ENCODE data around the gene GTF2F1. TPM values are rescaled to one million over a fixed set of nuclear protein-coding genes. Genes with fewer than 3 reads are reported as not detected.
"Not testable (repeated sequence)": the region's sequence is repeated elsewhere in the genome, so short reads cannot be mapped to it uniquely, and the experiment has no call there.

The GTF2F1 gene
- 44.7 TPM for total RNA-seq

DNA sequence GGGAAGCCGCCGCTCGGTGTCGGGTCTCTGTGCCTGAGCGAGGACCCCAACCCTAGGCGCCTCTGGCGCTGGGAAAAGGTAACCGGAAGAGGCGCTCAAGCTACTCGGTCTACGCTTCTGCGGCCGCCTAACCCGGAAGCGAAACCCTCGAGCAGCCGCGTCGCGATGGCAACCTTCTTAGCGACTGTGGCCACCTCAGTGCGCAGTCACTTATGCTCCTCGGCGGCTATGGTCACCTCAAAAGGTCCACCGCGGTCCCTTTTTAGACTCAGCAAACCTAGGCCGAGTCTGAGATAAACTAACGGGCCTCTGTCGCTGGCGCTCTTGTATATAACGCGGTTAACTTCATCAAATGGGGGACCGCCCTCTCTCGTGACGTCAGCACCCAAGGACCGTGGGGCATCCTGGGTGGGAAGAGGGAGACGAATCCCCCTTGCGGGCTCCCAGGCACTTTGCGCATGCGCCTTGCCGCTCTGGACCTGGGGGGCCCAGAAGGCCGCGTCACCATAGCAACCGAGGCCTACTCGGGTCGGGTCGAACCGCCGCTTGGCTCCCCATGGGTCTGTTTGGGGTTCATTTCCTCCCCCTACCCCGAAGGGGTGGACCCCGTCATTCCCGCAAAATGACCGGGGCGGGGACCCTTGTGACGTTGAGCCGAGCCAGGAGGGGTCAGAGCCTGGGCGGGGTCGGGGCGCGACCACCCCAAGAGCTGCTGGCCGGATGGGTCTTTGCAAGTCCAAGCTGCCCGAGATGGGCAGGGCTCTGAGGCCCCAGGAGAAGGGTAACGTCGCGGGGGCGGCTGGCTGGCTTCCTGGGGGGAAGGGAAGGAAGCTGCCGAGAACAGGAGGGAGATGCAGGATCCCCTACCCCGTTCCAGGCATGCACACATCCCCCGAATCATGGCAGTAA lies at the start of gene GTF2F1:
Gene GTF2F1 (minus strand): TSS at position 91 of the 909 bp plus-strand sequence. CDS start 169 bp downstream, outside the sequence.
- intact Hi-C loops (cut with DNase I): no loop called here
- DNase-seq (ENCODE audit: low spot score) (peak; percentile 99), ATAC-seq (peak; percentile 98)

DNA sequence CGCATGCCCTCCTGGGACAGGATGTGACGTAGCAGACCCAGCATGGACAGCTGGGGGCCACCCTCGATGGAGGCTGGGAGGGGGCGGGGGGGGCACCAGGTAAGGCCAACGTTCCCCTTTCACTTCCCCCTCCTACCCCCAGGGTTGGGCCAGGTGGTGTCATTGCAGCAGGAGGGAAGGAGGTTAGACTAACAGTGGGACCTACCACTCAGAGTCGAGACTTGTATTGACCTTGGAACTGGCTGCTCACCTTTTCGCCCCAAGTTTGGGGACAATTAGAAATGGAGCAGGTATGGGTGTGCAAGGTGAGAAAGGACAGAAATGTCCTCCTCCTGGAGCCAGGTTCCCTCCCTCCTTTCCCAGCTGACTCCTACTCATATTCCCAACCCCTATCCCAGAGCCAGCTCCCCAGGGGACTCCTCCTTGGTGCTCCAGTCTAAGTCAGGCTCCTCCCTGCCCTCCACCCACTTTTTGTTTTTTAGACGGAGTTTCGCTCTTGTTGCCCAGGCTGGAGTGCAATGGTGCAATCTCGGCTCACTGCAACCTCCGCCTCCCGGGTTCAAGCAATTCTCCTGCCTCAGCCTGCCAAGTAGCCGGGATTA lies 49.2 kb upstream of the GTF2F1 start:
- intact Hi-C loops (cut with DNase I): no loop called here
- DNase-seq (ENCODE audit: low spot score): no peak
- ATAC-seq: no peak

DNA sequence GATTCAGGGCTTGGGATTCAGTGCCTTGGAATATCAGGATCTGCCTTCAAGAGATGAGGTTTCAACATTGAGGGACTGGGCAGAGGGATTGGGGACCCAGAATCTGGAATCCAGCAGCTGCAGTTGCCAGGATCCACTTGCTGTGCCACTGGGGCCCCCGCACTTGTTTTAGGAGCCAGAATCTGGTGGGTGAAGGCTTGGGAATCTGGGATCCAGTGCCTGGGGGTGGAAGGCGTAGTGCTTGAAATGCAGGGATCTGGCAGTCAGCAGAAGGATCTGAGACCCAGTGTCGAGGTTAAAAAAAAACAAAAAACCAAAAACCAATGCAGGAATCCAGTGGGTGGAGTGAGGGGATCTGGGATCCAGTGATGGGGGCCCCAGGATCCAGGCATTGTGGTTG lies 47.9 kb upstream of the GTF2F1 start:
- ATAC-seq (no peak), DNase-seq (ENCODE audit: low spot score) (no peak)
- intact Hi-C loops (cut with DNase I): no loop called here

DNA sequence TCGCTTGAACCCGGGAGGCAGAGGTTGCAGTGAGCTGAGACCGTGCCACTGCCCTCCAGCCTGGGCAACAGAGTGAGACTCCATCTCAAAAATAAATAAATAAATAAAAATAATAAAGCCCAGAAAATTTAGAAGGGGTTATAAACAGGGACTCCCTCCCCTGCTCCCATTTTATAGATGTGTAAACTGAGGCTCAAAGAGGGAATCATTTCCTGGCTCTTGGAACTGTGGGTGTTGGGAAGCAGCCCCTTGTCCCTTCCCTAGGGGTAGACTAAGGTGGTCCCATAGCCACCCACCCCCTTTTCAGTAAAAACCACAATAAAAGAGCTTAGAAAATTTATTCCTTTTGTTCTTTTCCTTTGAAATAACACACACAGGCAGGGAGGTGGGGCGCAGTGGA lies 46.8 kb upstream of the GTF2F1 start:
- ATAC-seq: no peak

DNA sequence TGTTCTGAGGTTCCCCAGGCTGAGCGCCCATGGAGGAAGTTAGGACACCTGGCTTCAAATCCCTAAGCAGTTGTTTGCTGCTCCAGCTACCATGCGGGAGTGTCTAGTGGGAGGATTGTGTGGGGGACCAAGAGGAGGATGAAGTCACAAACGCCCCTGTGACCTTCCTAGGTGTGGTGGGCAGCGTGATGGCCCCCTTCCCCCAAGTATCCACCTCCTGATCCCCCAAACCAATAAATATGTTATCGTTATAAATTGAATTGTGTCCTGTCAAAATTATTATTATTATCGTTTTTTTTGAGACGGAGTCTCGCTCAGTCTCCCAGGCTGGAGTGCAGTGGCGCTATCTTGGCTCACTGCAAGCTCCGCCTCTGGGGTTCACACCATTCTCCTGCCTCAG lies 40.7 kb upstream of the GTF2F1 start, which contains the start of gene SLC25A41:
Gene SLC25A41 (minus strand): TSS at position 101 of the 400 bp plus-strand sequence. CDS start 70 bp downstream, at position 31.
- intact Hi-C loops (cut with DNase I): no loop called here
- no peak for ATAC-seq

More for the DNA sequence above, 46.8 kb upstream of the GTF2F1 start:
- no peak for DNase-seq (ENCODE audit: low spot score)
- intact Hi-C loops (cut with DNase I): no loop called here

GRCh38 chr19:6433165-6433564 lies 40.2 kb upstream of the GTF2F1 start:
- intact Hi-C loops (cut with DNase I): no loop called here
- ATAC-seq: no peak
- no peak for DNase-seq (ENCODE audit: low spot score)

More for the DNA sequence above, 40.7 kb upstream of the GTF2F1 start, which contains the start of gene SLC25A41:
- no peak for DNase-seq (ENCODE audit: low spot score)

DNA sequence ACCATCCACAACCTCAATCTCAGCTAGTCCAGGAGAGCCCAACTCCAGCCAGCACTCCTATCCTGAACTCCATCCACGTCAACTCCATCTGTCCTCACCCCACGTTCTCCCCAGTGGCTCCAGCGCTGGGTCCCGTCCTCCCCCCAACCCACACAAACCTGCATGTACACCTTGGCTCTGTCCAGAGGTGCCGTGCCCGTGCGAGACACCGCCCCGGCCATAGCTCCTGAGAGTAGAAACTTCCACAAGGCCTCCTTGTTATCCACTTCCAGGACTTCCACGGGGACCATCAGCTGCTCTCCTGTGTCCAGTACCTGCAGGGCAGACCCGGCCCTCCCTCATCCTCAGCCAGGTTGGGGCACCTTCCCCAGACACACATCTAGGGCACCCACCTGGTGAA lies 38.9 kb upstream of the GTF2F1 start:
- DNase-seq (ENCODE audit: low spot score): no peak
- intact Hi-C loops (cut with DNase I): no loop called here
- ATAC-seq: no peak

GRCh38 chr19:6429419-6430221 lies 36.7 kb upstream of the GTF2F1 start:
- intact Hi-C loops (cut with DNase I): no loop called here
- DNase-seq (ENCODE audit: low spot score) (no peak), ATAC-seq (no peak)

- intact Hi-C loops (cut with DNase I); DNase-seq (ENCODE audit: low spot score); ATAC-seq: not testable (repeated sequence)
Measured at GRCh38 chr19:6428692-6429418, 35.9 kb upstream of the GTF2F1 start.

DNA sequence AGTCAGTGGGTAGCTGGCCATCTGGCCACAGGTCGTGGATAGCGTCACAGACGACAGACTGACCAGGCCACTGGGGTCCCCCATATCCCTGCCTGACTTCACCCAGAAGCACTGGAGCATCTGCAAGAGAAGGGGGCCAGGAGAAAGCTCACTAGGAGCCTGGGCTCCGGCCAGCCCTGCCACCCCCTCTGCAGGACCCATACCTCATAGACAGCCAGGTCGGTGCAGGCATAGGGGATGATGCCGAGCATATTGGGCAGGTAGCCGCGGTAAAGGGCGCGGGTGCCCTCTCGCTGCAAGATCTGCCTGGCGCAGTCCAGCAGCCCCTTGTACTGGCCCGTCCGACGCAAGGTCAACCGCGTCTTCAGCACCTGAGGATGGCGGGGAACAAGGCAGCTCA lies 34.2 kb upstream of the GTF2F1 start:
- no peak for DNase-seq (ENCODE audit: low spot score)
- no peak for ATAC-seq
- intact Hi-C loops (cut with DNase I): loop anchor here (2.0 kb wide), 1 partner anchor 30 kb away; no protein-coding TSS in a partner anchor

DNA sequence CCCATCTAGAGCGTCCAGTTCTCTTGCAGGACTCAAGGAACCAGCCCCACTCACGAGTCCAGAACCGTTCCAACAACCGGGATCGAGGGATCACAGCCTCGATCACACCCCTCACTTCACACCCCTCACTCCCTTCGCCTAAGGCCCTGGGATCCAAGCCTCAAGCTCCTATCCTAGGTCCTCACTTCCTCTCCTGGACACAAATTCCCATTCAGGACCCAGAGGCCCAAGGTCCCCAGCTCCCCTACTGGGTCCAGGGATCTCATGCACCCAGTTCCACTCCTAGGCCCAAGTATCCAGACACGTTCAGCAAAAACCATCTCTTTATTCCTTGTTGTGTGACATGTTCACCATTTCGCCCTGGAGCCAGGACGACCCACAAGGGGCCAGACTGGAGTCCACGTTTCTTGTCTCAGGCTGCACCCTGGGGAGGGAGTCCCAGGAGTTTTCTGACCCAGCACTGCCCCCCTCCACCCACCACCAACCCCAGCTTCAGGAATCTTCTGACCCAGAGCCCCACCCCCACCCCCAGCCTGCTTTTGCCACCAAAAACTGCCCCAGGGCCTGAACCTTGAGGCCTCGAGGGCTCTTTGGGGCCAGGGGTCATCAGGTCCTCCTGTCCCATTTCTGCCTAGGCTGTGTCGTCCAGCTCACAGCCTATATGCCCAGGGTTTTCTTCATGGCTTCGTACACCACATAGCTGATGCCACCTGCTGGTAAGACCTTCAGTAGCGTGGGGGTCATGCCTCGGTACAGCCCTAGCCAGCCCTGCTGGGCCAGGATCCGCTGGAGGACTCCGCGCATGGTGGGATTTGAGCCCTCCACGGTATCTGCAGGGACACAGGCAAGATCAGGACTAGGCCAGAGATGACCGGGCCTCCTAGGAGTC lies 33.0 kb upstream of the GTF2F1 start:
- intact Hi-C loops (cut with DNase I): loop anchor here (2.0 kb wide), 1 partner anchor 31 kb away; no protein-coding TSS in a partner anchor
- ATAC-seq (no peak), DNase-seq (ENCODE audit: low spot score) (no peak)

- intact Hi-C loops (cut with DNase I): no loop called here
- DNase-seq (ENCODE audit: low spot score) (peak; percentile 99), ATAC-seq (peak; percentile 96)
Measured at GRCh38 chr19:6424939-6425731, 32.2 kb upstream of the GTF2F1 start.

GRCh38 chr19:6424195-6424938 lies 31.4 kb upstream of the GTF2F1 start, which contains the start of gene KHSRP:
KHSRP (minus strand) TSS chr19:6424811; CDS start chr19:6424701, 110 bp downstream.
- no peak for DNase-seq (ENCODE audit: low spot score)
- no peak for ATAC-seq
- intact Hi-C loops (cut with DNase I): no loop called here

DNA sequence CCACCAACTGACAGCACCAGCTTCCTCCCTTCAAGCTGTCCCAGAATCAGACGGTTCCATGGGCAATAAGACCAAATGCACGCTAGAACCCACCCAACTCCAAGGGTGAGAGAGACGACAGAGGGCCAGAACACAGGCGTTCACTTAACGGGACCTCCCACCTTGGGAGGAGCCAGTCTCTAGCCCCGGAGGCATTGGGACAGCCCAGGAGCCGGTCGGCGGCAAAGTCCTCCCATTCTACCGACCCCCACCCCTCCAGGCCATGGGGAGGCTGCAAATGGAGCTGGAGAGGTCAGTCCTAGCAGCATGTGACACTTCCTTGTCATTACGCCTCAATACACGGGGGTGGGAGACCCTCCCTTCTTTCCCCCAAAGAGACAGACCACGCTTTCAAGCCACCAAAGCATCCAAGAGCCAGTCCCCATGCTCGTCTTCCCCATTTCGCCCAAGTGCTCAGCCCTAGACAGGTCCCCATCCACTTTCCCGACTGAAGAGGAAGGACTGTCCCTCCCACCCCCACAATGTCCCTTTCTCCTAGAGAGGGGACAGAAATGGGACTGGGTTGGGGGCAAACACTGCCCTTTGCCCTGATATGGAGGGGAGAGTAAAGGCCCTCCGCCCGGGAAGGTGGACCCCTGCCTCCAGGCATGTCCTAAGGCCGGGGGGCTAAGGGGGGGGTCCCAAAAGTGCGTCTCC lies 30.7 kb upstream of the GTF2F1 start:
- DNase-seq (ENCODE audit: low spot score): no peak
- intact Hi-C loops (cut with DNase I): no loop called here
- ATAC-seq: no peak

Data from sciatic nerve (tissue), 2 donors.